GM21381 (cell line): ENCODE data around the gene NXPH2.

ENCODE experiments used
- ATAC-seq: cut with Tn5 transposase; IDR thresholded peaks from one replicate; pipeline ENCODE4 v1.9.1; 2021; ENCODE audit warnings: mild to moderate bottlenecking, moderate library complexity; ENCODE audit not compliant: unreplicated experiment

Gene NXPH2

DNA sequence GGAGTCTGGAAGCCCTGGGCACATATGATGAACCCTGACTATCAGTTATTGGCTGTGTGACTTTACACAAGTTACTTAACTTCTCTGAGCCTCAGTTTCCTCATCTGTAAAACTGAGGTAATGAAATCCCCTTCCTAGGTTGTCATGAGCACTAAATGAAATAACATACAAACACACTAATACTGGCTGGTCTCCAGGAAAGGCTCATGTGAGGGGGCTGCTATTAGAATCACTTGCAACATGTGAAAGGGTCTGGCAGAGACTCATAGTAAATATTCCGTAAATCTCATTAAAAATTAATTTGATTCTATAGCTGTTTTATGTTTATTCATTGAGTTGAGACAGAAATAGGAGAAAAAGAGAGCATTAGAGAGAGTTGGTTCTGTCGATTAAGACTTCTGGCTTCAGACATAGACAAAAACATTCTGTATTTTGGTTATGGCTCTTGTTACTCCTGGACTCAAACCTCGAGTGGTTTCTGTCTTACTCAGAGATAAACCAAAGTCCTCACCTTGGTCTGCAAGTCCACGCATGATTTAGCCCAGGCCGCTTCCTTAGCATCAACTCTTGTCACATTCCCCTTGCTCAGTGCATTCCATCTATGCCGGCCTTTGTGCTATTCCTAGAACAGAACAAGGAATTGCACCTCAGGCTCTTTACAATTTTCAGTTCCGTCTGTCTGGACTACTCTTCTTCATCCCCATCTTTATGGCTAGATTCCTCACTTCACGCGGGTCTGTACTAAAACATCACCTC is 139.1 kb downstream of the NXPH2 start:
- ATAC-seq: no peak

DNA sequence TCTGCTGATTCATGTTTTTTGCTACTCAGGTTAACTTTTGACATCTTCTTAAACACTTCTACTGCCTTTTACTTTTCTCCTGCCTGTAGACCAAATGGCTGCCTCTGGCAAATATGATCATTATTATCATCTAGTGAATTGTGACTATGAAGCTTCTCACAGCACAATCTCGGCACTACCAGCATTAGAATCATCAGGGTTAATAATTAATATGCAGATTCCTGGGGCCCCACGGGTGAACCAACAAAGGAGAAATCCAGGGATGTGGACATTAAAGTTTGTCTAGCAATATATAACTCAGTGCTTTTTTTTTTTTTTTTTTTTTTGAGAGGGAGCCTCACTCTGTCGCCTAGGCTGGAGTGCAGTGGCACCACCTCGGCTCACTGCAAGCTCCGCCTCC is 142.5 kb downstream of the NXPH2 start:
- no peak for ATAC-seq

DNA sequence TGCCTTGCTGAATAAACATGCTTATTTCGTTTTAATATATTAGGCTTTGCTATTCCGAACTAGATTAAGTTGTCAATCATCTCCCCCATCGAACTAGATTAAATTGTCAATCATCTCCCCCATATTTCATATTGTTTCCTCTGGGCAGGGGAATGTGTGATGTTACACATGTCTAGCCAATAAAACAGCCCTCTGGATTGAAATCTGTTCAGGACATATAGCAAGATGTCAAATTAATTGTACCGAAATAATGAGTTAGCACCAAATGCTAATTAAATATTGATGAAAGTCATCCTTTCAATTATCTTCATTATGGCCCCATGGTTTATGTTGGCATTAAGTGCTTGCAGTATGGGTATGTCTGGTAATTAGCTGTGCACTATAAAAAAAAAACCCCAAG is 143.1 kb downstream of the NXPH2 start:
- ATAC-seq: no peak

DNA sequence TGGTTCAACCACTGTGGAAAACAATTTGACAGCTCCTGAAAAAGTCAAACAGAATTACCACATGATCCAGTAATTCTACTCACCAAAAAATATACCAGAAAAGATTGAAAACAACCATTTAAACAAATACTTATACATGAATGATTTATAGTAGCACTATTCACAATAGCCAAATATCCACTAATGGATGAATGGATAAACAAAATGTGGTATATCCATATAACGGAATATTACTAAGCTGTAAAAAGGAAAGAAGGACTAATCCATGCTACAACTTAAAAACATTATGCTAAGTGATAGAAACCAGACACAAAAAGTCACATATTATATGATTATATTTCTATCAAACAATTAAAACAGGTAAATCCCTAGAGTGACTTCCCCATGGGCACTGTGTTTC is 147.1 kb downstream of the NXPH2 start:
- ATAC-seq: no peak

DNA sequence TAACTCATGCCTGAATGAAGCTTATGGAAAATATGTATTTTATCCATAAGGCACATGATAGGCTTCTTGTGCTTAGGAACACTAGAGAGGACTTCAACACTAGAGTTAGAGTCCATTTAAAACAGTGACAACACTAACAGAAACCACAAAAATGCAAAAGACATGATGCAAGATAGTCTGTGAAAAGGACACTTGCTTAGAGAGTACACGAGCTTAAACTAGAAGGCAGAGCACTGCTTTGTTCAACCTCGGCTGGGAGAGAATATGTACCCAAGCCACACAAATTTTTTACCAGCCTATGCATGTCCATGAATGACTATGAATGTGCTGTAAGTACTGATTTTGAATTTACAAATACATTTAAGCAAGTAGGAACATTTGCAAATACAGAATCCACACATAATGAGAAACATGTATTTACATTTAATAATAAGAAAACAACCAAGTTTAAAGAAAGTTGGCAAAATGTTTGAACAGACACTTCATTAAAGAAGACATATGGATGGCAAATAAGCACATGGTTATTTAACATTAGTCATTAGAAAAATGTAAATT is 148.0 kb downstream of the NXPH2 start:
- ATAC-seq: no peak

DNA sequence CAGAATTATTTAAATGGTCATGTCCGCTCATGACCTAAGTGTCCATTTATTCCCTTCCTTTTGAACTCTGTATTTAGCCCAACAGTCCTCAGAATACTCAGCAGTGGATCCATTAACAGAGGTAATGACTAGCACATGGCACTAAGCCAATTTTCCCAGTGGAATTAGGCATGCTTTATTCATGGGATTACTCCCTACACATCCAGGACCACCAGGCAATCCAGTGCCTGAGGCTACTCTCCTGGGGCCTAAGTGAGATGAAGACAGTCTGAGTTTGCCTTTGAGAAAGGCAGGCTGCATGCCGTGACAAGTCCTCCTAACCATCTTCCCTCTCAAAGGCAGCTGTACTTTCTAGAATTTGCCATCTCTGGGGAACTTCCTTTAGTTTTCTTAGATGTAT is 150.0 kb downstream of the NXPH2 start:
- no peak for ATAC-seq

DNA sequence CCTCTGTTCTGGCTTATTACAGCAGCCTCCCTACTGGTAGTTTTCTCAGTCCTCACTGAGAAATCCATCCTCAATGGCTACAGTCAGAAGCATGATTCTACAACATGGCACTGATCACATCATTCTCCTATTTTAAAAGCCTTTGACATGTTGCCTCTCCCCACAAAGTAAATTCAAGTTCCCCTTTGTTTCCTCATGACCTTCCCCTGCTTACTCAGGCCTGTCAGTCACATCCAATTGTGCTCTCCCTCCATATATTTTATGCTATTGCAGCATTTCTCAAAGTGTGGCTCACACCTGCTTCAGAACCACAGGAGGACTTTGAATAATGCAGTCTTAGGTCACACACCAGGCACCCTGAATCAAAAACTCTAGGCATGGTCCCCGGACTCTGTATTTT is 154.0 kb downstream of the NXPH2 start:
- ATAC-seq: no peak

DNA sequence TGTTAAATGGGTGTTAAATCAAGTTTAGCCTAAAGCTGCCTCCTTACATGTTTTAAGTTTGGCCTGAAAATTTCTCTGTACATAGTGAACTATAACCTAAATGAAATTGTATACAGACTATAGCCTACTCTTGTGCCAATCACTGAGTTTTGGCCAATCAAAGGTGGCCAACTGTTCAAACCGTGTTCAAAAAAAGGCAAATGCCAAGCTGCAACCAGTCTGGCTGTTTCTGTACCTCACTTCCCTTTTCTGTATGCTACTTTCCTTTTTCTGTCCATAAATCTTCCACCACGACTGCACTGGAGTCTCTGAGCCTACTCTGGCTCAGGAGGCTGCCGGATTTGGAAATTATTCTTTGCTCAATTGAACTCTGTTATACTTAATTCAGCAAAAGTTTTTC is 157.6 kb downstream of the NXPH2 start:
- ATAC-seq: no peak

DNA sequence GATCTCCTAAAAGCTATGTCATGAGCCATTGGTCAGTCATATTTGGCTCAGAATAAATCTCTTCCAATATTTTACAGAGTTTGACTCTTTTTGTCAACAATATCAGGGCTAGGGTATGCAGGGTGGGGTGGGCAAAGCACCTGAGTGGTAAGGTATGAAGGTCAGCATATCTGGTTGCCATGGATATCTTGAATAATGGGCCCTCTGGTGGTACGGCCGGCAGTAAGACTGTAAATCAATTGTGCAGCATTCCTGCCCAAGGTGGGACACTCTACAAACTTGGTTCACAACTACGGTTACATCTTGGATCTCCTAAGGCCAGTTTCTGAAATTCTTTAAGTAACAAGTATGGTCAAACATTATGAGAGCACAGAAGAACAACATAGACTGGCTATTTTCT is 159.1 kb downstream of the NXPH2 start:
- ATAC-seq: no peak

DNA sequence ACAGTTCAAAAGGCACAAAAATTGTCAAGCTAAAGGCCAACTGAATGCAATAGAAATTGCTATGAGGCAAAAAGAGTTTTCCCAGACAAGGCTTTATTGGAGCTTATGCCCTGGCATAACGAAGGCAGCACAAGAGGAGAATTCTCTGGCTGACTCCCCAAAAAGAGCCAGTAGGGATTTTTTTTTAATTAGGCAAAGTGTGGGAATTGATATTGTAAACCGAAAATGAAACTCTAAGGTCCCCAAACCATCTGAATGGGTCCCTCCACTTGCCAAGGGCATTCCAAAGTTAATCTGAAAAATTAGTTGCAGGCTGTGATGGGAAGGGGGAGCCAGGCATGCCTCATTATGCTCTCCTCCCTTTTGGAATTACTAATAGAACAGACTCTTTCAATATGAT is 159.8 kb downstream of the NXPH2 start:
- no peak for ATAC-seq
